Memory B cell (primary cell): ENCODE results near the gene FYN.

ENCODE experiments used
- ATAC-seq: fragments of 150-1000 bp; cut with Tn5 transposase; 2 replicates; pipeline ENCODE4 v1.10.0; 2021; ENCODE audit warnings: low read depth, mild to moderate bottlenecking, moderate library complexity
- DNase-seq, 2 donors: peaks; one replicate each; pipeline ENCODE4 v3.0.0; 2022; ENCODE audit warnings: low spot score in 2 of 2
- H3K27ac Mint-ChIP-seq: one replicate; pipeline ENCODE4 v1.8.0; 2022; ENCODE audit warnings: mild to moderate bottlenecking, moderate library complexity, mixed read lengths
- H3K27me3 Mint-ChIP-seq: one replicate; pipeline ENCODE4 v1.8.0; 2022; ENCODE audit warnings: mixed read lengths
- H3K36me3 Mint-ChIP-seq: one replicate; pipeline ENCODE4 v1.8.0; 2022; ENCODE audit warnings: mild to moderate bottlenecking, mixed read lengths
- H3K4me1 Mint-ChIP-seq: one replicate; pipeline ENCODE4 v1.8.0; 2022; ENCODE audit warnings: mixed read lengths
- H3K4me3 Mint-ChIP-seq: one replicate; pipeline ENCODE4 v1.8.0; 2022; ENCODE audit warnings: mild to moderate bottlenecking, moderate library complexity, mixed read lengths
- H3K9me3 Mint-ChIP-seq: one replicate; pipeline ENCODE4 v1.8.0; 2022; ENCODE audit warnings: mixed read lengths

Gene FYN

GRCh38 chr6:111824608-111825337, 48.5 kb downstream of the FYN start:
- no peaks in the 10 kb centered on the region for H3K9me3 Mint-ChIP-seq
- H3K4me3 Mint-ChIP-seq, result no peak overlapping the region
- H3K4me1 Mint-ChIP-seq, result peaks cover 24% of the 10 kb centered on the region
- no peaks in the 10 kb centered on the region for H3K27me3 Mint-ChIP-seq
- H3K36me3 Mint-ChIP-seq, result peaks cover 6% of the 10 kb centered on the region
- H3K27ac Mint-ChIP-seq, result no peak overlapping the region
- no peak for DNase-seq
- ATAC-seq, result no peak

GRCh38 chr6:111823831-111824607, 49.2 kb downstream of the FYN start:
- H3K9me3 Mint-ChIP-seq, result no peaks in the 10 kb centered on the region
- peaks cover 10% of the 10 kb centered on the region for H3K36me3 Mint-ChIP-seq
- no peak overlapping the region for H3K27ac Mint-ChIP-seq
- H3K27me3 Mint-ChIP-seq, result no peaks in the 10 kb centered on the region
- no peak overlapping the region for H3K4me3 Mint-ChIP-seq
- H3K4me1 Mint-ChIP-seq, result peaks cover 23% of the 10 kb centered on the region
- ATAC-seq, result no peak
- DNase-seq, result no peak

GRCh38 chr6:111823012-111823411, 50.2 kb downstream of the FYN start:
- Mint-ChIP-seq H3K9me3 (no peaks in the 10 kb centered on the region), H3K4me1 (peaks cover 30% of the 10 kb centered on the region), H3K4me3 (no peak overlapping the region), H3K36me3 (peaks cover 13% of the 10 kb centered on the region), H3K27ac (no peak overlapping the region), H3K27me3 (no peaks in the 10 kb centered on the region)
- no peak for ATAC-seq
- no peak for DNase-seq

DNA sequence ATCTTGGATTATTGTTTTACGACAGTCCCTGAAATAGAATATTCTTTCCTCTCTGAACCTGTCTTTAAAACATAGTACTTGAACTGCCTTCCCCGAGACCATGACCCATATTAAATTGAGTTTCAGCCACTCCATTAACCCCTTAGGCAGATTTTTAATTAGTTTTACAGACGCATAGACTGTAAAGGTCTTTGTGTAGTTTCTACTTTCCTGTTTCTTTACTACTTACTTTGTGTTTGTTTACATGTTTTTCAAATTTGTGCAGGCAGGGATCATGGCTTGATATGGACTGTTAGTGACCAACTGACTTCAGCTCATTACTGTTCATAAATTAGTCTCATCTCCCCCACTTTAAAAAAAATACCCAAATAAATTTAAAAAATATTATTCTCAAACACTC, 53.8 kb downstream of the FYN start:
- H3K4me3 Mint-ChIP-seq, result no peak overlapping the region
- H3K27ac Mint-ChIP-seq, result no peak overlapping the region
- peaks cover 26% of the 10 kb centered on the region for H3K4me1 Mint-ChIP-seq
- DNase-seq, result no peak
- peaks cover 13% of the 10 kb centered on the region for H3K36me3 Mint-ChIP-seq
- ATAC-seq, result no peak
- H3K9me3 Mint-ChIP-seq, result no peaks in the 10 kb centered on the region
- H3K27me3 Mint-ChIP-seq, result no peaks in the 10 kb centered on the region

- Mint-ChIP-seq H3K36me3 (peaks cover 14% of the 10 kb centered on the region), H3K9me3 (no peaks in the 10 kb centered on the region), H3K27ac (no peak overlapping the region), H3K4me1 (peaks cover 18% of the 10 kb centered on the region), H3K27me3 (no peaks in the 10 kb centered on the region), H3K4me3 (no peak overlapping the region)
- DNase-seq, result no peak
- ATAC-seq, result no peak
These were observed 54.6 kb downstream of the FYN start for GRCh38 chr6:111818539-111819226.

DNA sequence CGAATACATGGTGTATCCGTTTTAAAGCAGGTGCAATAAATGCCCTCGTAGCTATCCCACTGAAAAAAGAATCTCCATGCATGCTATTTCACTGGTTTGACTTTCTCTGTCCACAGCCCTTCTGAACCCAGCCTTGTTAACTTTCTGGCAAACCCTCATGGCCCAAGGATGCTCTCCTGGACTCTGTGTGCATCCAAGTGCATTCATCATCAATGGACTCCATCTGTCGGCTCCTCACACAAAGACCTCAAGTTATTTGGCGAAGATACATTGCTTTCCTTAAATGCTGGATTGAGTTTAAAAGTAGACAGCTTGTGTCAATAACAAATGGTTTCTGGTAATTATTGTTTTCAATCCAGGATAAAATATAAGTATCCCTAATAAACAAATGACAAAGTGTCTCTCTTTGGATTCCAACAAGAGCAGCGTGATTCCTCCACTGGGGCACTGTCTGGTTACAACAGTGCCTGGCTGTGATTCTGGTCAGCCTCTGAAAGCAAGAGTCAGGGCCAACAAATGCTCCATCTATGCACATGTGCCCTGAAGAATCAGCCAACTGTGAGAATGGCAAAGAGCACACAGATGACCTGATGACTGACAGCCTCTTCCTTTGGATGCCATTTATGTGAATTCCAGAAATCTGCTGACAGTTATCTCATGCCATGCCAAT, 55.7 kb downstream of the FYN start:
- Mint-ChIP-seq H3K9me3 (no peaks in the 10 kb centered on the region), H3K27me3 (no peaks in the 10 kb centered on the region), H3K36me3 (peaks cover 18% of the 10 kb centered on the region), H3K4me3 (no peak overlapping the region), H3K27ac (no peak overlapping the region), H3K4me1 (peaks cover 12% of the 10 kb centered on the region)
- ATAC-seq (no peak), DNase-seq (no peak)

DNA sequence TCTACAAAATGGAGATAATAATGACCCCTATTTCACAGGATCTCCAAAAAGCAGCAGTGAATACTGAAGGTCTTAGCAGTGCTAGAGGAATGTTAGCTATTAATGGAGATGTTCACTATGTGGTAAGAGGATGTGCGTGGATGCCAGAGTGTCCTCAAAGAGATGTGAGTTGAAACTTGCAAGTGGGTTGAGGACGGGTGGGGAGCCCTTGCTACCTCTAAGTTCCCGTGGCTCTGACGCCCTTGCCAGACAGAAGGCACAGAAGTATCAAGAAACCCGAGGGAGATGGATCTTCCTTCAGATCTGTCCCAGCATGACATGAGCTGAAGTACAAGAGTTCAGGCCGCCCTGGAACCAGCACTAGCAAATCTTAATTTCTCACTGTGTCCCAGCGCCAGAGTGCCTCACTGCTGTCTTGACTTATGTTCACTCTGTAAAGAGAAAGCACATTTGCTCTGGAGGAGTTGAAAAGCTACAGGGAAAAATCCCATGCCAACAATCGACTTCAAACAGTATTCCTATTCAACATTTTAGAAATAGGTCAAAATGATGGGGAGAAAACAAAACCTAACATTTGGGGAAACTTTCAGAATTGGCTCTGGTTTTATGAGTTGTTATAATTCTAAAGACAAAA, 59.5 kb downstream of the FYN start:
- Mint-ChIP-seq H3K4me1 (peaks cover 11% of the 10 kb centered on the region), H3K36me3 (peaks cover 22% of the 10 kb centered on the region), H3K4me3 (no peak overlapping the region), H3K27ac (no peak overlapping the region), H3K9me3 (no peaks in the 10 kb centered on the region), H3K27me3 (no peaks in the 10 kb centered on the region)
- DNase-seq (no peak), ATAC-seq (no peak)

DNA sequence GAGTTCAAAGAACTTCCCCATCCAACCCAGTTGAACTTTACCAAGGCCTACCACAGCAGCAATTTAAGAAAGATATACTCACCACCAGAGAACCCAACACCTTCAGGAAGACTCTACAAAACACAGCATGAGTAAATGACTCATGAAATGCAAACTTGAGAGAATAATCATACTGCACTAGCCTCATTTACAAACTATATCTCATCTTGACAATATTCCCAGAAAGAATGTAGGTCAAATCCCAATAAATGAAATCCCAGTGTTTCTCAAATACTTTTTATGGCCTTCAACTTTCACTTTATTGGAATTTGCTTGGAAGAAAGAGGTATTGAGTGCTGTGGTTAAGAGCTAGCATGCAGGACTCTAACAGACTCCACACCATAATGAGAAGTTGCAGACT, 60.0 kb downstream of the FYN start:
- Mint-ChIP-seq H3K4me1 (peaks cover 9% of the 10 kb centered on the region), H3K9me3 (no peaks in the 10 kb centered on the region), H3K27ac (no peak overlapping the region), H3K4me3 (no peak overlapping the region), H3K27me3 (no peaks in the 10 kb centered on the region), H3K36me3 (peaks cover 19% of the 10 kb centered on the region)
- DNase-seq (no peak), ATAC-seq (no peak)

- Mint-ChIP-seq H3K27me3 (no peaks in the 10 kb centered on the region), H3K36me3 (peaks cover 19% of the 10 kb centered on the region), H3K4me1 (peaks cover 9% of the 10 kb centered on the region), H3K9me3 (no peaks in the 10 kb centered on the region), H3K27ac (no peak overlapping the region), H3K4me3 (no peak overlapping the region)
- ATAC-seq, result no peak
- no peak for DNase-seq
These were observed 60.9 kb downstream of the FYN start for GRCh38 chr6:111812060-111813038.

DNA sequence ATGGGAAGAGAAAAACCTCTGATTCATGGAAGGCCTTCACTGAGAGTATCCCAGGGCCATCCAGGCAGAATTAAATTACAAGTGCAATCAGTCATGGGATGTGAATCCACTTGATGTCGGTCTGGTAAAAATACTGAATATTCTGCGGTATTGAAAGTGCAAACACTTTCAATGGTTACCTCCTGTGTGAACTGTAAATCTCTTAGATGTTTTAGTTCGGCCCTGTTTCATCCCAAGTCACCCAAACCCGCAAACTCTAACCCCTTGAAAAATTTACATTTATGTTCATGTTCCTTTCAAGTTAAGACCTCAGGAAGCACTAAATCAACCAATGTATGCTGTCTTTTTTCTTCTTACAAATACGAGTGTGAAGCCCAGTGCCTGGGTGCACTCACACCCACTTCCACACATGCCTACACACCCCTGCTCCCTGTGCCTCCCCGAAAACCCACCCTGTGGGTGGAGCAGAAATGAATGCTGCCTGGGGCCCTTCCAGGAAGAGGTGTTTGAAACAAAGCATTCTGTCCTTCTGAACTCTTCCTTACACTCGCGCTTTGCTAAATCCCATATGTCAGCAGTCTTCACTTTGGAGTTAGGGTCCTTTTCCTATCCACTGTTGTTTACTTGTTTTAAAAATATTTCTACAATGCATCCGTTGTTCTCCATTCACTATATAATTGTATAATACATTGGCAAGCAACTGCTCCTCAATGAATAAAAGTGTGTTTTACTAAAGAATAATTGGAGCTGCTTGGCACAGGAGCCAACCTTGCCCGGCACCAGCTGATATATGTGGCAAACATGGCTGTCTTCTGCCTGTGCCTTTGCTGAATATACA, 62.7 kb downstream of the FYN start:
- peaks cover 22% of the 10 kb centered on the region for H3K4me1 Mint-ChIP-seq
- ATAC-seq (no peak), DNase-seq (no peak)
- H3K9me3 Mint-ChIP-seq, result no peaks in the 10 kb centered on the region
- H3K4me3 Mint-ChIP-seq, result no peak overlapping the region
- peaks cover 19% of the 10 kb centered on the region for H3K36me3 Mint-ChIP-seq
- H3K27ac Mint-ChIP-seq, result no peak overlapping the region
- H3K27me3 Mint-ChIP-seq, result no peaks in the 10 kb centered on the region

DNA sequence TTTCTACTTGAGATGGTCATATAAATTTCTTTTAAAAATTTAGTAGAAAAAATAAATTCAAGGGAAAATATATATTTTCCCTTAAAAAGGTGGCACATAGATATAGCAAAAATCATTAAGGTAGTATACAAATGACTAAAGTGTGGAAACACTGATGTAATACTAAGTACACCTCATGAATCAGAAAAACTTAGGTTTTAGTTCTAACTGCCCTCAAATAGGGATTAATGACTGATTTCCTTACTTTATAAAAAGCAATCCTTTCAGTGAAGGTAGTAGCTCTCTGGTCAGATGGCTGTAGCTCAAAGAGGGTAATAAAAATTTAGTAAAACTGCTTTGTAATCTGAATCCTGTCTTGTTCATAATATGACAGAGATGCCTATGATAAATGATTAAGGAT, 63.5 kb downstream of the FYN start:
- H3K36me3 Mint-ChIP-seq, result peaks cover 19% of the 10 kb centered on the region

DNA sequence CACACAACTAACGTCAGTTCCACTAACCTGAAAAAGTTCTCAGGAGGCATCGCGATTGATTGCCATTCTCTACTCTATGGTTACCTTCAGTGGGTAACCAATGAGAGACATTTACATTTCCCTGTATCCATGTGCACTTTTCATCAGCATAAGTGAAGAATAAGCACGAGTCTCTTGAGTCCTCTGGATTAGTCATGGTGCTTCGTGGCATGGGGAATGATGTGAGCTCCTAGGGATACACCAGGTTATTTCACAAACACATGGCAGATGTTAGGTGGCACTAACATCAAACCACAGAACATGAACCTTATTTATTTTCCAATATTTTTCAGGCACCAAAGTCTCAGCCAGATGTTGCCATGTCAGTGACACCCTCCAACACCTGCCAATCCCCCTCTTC, 64.0 kb downstream of the FYN start:
- no peaks in the 10 kb centered on the region for H3K9me3 Mint-ChIP-seq
- no peak for ATAC-seq
- H3K4me3 Mint-ChIP-seq, result no peak overlapping the region
- H3K27ac Mint-ChIP-seq, result no peak overlapping the region
- H3K27me3 Mint-ChIP-seq, result no peaks in the 10 kb centered on the region
- peaks cover 31% of the 10 kb centered on the region for H3K4me1 Mint-ChIP-seq
- DNase-seq, result no peak
- peaks cover 19% of the 10 kb centered on the region for H3K36me3 Mint-ChIP-seq

More for the DNA sequence above, 63.5 kb downstream of the FYN start:
- H3K4me1 Mint-ChIP-seq, result peaks cover 27% of the 10 kb centered on the region
- ATAC-seq, result no peak
- H3K4me3 Mint-ChIP-seq, result no peak overlapping the region
- H3K27ac Mint-ChIP-seq, result no peak overlapping the region
- no peak for DNase-seq
- H3K27me3 Mint-ChIP-seq, result no peaks in the 10 kb centered on the region
- no peaks in the 10 kb centered on the region for H3K9me3 Mint-ChIP-seq
